Measurements from ENCODE around the gene LMF1. TPM values are rescaled to one million over a fixed set of nuclear protein-coding genes. Genes with fewer than 3 reads are reported as not detected.

LMF1 gene
- total RNA-seq, 6 donors from 2014 or later = 20.3 to 147 (median 28.2) TPM

- H3K27ac ChIP-seq = no peak overlapping the region
- DNase-seq = peak in 1 of 2 donors; percentile 76
- H3K36me3 ChIP-seq = no peaks in the 10 kb centered on the region
- H3K4me3 ChIP-seq = no peak overlapping the region
- TF ChIP-seq POLR2A (IDR thresholded peaks at IDR 0.05) = no peak
- no peak for TF ChIP-seq POLR2AphosphoS5 (IDR thresholded peaks at IDR 0.05)
- no peak for TF ChIP-seq EP300 (IDR thresholded peaks at IDR 0.05)
- TF ChIP-seq CTCF (IDR thresholded peaks at IDR 0.05) = no peak
- ATAC-seq (ENCODE audit: low FRiP score in 2 of 2) = no peak
- peaks cover 0 to 18% (median 4%) of the 10 kb centered on the region in 4 donors for H3K27me3 ChIP-seq
- peaks cover 3 to 6% (median 3%) of the 10 kb centered on the region in 4 donors for H3K4me1 ChIP-seq
- no peaks in the 10 kb centered on the region for H3K9me3 ChIP-seq
- 69 to 72% methylated on average over 18 to 38 of the region's 44 CpGs for WGBS, 2 donors
Observed at GRCh38 chr16:986925-987582, 16.3 kb upstream of the LMF1 start.

- Histone ChIP-seq H3K36me3 (no peaks in the 10 kb centered on the region), H3K4me3 (no peak overlapping the region), H3K9me3 (no peaks in the 10 kb centered on the region), H3K4me1 (peaks cover 4 to 12% (median 8%) of the 10 kb centered on the region in 4 donors), H3K27me3 (peaks cover 0 to 25% (median 8%) of the 10 kb centered on the region in 4 donors), H3K27ac (no peak overlapping the region)
- TF ChIP-seq EP300 (IDR thresholded peaks at IDR 0.05) (no peak), CTCF (IDR thresholded peaks at IDR 0.05) (no peak), POLR2AphosphoS5 (IDR thresholded peaks at IDR 0.05) (no peak), POLR2A (IDR thresholded peaks at IDR 0.05) (no peak)
- DNase-seq = no peak
- WGBS, 2 donors = 82 to 86% methylated on average over 8 of the region's 8 CpGs
- no peak for ATAC-seq (ENCODE audit: low FRiP score in 2 of 2)
Observed at GRCh38 chr16:986411-986810, 15.6 kb upstream of the LMF1 start.

- 88 to 92% methylated on average over 30 to 32 of the region's 32 CpGs for WGBS, 2 donors
- TF ChIP-seq CTCF (IDR thresholded peaks at IDR 0.05) (no peak), EP300 (IDR thresholded peaks at IDR 0.05) (no peak), POLR2AphosphoS5 (IDR thresholded peaks at IDR 0.05) (no peak), POLR2A (IDR thresholded peaks at IDR 0.05) (no peak)
- Histone ChIP-seq H3K36me3 (no peaks in the 10 kb centered on the region), H3K27me3 (peaks cover 0 to 26% (median 10%) of the 10 kb centered on the region in 4 donors), H3K4me3 (no peak overlapping the region), H3K27ac (no peak overlapping the region), H3K9me3 (no peaks in the 10 kb centered on the region), H3K4me1 (peaks cover 7 to 18% (median 10%) of the 10 kb centered on the region in 4 donors)
- ATAC-seq (ENCODE audit: low FRiP score in 2 of 2) = no peak
- peak in 1 of 2 donors; percentile 74 for DNase-seq
Observed at GRCh38 chr16:985646-986400, 15.0 kb upstream of the LMF1 start.

GRCh38 chr16:984736-985636, 14.2 kb upstream of the LMF1 start:
- Histone ChIP-seq H3K9me3 (no peaks in the 10 kb centered on the region), H3K27me3 (peaks cover 0 to 34% (median 14%) of the 10 kb centered on the region in 4 donors)
- peak in 1 of 2 donors; percentile 85 for DNase-seq

More at GRCh38 chr16:984736-985636, 14.2 kb upstream of the LMF1 start:
- Histone ChIP-seq H3K4me1 (peaks cover 15 to 26% (median 18%) of the 10 kb centered on the region in 4 donors), H3K36me3 (no peaks in the 10 kb centered on the region), H3K27ac (no peak overlapping the region), H3K4me3 (no peak overlapping the region)
- TF ChIP-seq POLR2AphosphoS5 (IDR thresholded peaks at IDR 0.05) (no peak), POLR2A (IDR thresholded peaks at IDR 0.05) (no peak), CTCF (IDR thresholded peaks at IDR 0.05) (no peak), EP300 (IDR thresholded peaks at IDR 0.05) (no peak)
- WGBS, 2 donors = 94 to 96% methylated on average over 36 to 54 of the region's 78 CpGs
- no peak for ATAC-seq (ENCODE audit: low FRiP score in 2 of 2)

Data from upper lobe of left lung (tissue), 6 donors.